Skin epidermis (tissue), 12 donors: ENCODE results near the gene PLCG2.
"Not testable (repeated sequence)": the region's sequence is repeated elsewhere in the genome, so short reads cannot be mapped to it uniquely, and the experiment has no call there.

ENCODE experiments used
- H3K27ac ChIP-seq, 21 experiments: fragments of 200-600 bp; sonication (generic) in 11 of 21; one replicate each; pipeline ENCODE4 v1.5.0; 2020; ENCODE audit warnings: mild to moderate bottlenecking in 3 of 21, inconsistent platforms in 2 of 21, moderate library complexity in 2 of 21
- H3K4me3 ChIP-seq, 7 experiments: fragments of 200-600 bp; sonication (generic) in 2 of 7; one replicate each; pipeline ENCODE4 v1.5.0; 2020; ENCODE audit warnings: inconsistent platforms in 2 of 7, mild to moderate bottlenecking in 2 of 7, moderate library complexity in 1 of 7

Gene PLCG2

DNA sequence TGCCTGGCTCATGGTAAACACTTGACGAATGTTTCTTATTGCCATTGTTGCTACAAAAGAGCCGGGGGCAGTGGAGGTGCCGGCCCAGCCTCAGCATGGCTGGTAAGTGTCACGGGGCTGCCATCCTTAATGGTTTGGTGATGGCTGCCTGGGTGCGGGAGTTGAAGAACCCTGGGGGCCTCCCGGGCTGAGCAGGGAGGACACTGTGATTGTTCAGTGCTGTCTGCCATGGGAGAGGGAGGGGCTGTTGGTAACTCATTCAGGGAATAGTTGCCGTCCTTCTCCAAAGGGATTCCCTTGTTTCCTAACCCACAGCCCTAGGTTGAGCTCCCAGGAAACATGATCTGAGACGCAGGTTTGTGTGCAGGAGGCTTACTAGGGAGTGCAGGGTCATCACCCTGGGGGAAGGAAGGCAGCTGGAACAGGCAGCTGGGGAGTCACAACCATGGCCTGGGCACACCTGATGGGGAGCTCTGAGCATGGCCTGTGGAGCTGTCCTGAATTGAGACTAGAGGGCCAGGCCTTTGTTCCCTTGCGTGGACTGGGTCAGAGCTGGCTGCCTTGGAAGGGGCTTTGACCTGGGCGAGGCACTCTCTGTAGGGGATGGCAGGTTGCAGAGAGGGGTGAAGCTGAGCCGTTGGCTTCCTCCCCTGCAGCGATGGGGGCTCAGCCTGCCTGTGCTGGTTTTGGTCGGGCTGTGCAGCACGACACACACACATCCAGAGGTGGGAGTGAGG is 85.7 kb downstream of the PLCG2 start:
- Histone ChIP-seq H3K4me3 (no peak overlapping the region), H3K27ac (peak overlapping the region in 8 of 21 experiments; percentile 11 to 85 (median 65))

DNA sequence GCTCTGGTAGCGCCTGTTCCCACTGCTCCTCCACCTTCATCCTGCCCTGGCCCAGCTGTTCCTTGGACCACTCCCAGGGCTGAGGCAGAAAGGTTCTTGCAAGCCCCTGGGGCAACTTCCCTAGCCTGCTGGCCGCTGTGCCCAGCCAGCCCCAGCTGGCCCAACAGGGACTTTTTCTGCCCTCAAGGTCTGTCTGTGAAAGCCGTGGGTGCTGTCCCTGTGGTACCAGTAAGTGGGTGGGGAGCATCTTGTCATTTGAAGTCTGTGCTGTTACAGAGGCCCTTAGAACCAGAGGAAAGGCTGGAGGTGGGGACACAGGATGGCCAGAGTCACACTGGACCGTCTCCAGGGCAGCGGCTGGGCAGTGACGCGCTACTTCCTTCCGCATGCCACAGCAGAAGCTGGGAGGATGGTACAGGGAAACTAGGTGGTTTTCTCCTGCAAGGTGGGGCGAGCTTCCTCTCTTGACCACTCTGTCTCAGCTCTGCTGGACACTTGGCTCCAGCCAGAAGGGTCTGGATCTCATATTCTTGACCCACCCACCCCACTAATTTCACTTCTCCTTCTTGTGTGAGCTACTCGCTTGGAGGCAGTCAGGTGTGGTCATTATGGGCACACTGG is 87.8 kb downstream of the PLCG2 start:
- peak overlapping the region in 16 of 21 experiments; percentile 26 to 85 (median 64) for H3K27ac ChIP-seq
- no peak overlapping the region for H3K4me3 ChIP-seq

DNA sequence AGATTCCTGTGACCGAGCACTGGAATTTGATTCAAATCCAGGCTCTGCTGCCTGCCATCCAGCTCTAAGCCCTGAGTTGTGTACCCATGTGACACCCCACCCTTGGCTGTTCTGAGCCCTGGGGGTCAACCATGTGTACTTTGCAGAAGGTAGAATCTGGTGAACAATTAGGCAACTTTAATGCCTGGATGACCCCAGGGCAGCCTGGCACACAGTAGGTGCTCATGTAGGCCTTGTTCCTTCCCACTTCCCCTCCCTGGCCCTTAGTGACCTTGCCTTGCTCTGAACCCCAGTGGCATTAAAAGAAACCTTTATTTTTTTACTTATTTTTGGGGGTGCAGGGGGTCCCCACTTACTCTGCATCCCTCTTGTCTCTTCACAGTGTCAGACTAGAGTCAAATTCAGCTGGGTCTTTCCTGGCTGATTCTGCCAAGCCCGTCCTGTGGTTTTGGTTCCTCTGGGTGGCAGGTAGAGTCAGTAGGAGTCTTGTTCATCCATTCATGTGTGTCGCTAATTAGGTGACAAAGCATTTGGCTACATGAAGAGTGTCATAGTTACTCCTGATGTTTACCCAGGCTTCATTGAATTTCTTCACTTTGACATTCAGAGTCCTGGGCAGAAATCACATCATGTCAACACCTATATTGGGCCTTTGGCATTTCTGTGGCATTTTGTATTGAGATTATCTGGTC is 89.1 kb downstream of the PLCG2 start:
- H3K27ac ChIP-seq = no peak overlapping the region
- no peak overlapping the region for H3K4me3 ChIP-seq

DNA sequence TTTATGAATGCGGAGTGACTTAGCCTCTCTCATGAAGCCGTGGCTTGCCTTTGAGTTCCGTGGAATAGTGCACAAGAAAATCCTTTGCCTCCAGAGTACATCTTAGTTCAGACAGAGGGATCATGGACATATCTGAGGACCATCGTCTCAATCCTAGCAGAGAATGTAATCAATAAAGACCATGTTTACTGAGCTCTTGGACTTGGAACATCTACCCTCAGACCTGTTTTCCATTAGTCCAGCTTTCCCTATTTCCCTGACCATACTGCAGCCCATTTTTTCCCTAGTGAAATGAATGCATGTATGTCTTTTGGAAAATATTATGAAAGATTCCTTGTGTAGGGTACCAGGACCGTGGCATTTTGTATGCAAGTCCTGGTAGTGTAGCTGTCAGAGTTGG is 90.2 kb downstream of the PLCG2 start:
- H3K27ac ChIP-seq = no peak overlapping the region
- no peak overlapping the region for H3K4me3 ChIP-seq

DNA sequence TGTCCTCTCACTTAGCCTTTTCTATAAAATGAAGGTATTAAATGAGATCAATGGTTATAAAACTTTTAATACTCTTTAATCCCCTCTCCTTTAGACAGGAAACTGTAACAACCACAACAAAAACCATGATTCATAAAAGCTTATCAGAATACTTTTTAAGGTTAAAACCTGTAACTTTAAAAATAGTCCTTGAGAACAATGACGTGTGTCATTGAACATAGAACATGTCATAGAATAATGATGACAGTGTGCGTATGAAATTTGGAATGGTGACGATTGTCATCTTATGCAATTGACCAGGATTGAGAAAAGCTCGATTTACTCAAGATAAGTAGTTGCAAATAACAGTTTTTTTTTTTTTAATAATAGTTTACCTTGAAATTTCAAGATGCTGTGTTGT is 94.1 kb downstream of the PLCG2 start:
- Histone ChIP-seq H3K27ac (no peak overlapping the region), H3K4me3 (no peak overlapping the region)

DNA sequence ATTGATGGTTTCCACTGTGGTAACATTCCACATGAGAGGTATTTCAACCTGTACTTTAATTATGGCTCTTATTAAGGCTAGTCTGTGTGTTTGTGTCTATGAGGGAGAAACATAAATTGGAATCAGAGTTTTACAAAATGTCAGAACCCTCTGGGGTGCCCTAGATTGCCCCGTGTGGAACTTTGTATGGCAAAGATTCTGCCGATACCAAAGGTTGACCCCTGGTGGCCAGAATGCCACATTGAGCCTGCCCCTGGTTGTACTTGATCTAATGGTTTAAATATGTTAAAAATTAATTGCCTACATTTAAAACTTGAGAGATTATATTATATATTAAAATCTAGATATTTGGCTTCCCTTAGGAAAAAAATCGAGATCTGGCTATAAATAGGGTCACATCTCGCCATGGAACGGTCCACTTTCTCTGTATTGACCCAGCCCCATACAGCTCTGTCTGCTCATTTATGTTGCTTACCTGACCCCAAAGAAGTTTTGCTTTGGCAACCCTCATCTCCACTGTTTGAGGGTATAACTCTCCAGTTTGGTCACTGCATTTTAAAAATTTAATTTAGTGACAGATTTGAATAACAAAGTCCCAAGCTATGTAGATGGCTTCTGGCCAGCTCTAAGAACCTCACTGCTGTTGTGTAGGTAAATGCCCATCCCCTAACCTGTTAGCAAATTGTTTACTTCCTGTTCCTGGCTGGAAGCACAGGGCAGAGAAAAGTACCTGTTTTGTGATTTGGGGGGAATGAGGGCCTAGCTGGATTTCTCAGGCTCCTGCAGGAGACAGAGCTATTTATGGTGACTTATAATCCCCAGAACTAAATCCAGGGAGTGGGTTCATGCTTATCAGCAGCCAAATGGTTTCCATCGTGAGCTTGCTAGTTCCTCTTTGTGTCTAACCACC is 95.0 kb downstream of the PLCG2 start:
- Histone ChIP-seq H3K4me3 (no peak overlapping the region), H3K27ac (no peak overlapping the region)

DNA sequence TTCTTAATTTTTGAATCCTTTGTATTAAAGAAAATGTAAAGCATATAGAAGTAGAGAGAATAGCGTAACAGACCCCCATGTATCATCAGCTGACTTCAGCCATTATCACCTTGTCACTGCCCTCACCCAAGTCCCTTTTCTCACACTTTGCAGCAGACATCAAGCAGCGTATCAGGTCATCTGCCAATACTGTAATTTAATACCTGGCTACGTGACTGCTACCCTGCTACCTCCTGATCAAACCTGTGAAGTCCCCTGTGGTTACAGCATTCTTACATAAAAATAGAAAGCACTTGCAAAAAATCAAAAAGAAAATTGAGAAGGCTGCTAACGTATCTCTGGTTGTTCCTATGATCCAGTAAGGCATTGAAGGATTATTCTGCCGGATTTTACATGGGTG is 96.4 kb downstream of the PLCG2 start:
- no peak overlapping the region for H3K27ac ChIP-seq
- no peak overlapping the region for H3K4me3 ChIP-seq

DNA sequence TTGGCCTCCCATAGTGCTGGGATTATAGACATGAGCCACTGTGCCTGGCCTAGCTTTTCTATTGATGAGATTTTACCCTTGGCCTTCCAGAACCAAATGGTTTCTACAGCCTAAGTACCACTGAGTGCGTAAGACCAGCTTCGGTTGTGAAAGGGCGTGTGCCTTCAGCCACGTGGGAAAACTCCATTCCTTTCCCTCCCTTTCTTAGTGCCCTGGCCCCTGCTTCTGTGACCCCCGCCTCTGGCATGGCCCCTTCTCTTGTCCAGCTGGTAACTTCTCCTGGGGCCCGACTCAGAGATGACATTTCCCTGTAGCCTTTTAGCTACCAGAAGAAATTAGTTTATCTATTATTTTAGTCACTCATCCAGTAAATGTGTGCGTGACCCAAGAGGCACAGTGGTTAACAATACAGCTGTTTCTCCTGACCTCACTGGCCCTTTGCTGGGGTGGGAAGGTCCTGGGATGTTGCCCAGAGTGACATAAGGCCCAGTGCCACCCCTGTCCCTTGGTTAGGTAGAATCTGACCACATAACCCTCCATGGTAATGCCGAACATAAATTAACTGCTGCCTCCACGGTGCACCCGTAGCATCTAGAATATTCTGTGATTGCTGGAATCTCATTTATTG is 97.3 kb downstream of the PLCG2 start:
- Histone ChIP-seq H3K4me3 (no peak overlapping the region), H3K27ac (no peak overlapping the region)

DNA sequence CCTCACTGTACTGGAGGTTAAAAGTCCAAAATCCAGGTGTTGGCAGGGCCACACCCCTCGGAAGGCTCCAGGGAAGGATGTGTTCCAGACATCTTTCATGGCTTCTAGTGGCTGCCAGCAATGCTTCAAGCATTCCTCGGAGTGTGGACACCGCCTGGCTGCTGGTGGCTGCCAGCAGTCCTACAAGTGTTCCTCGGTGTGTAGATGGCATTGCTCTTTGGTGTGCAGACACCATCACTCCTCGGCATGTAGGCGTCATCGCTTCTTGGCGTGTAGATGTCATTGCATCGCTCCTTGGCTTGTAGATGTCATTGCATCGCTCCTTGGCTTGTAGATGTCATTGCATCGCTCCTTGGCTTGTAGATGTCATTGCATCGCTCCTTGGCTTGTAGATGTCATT is 98.4 kb downstream of the PLCG2 start:
- H3K27ac ChIP-seq, H3K4me3 ChIP-seq: not testable (repeated sequence)

DNA sequence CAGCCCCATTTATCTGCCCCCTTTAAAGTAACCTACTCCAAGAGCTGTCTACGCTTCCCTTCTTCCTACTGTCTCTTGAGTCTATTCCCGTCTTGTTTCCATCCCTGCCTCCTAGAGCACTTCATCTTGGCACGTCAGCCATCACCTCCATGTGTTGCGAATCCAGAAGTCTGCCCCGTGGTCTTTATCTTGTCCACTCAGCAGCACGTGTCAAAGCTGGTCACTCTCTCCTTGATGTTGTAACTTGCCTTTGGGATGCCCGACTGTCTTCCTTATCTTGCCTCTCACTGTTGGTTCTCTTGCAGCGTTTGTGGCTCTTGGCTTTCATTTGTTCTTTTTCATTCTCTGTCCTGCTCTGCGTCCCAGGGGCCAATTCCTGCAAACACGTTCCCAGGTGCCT is 99.4 kb downstream of the PLCG2 start:
- Histone ChIP-seq H3K4me3 (no peak overlapping the region), H3K27ac (no peak overlapping the region)

DNA sequence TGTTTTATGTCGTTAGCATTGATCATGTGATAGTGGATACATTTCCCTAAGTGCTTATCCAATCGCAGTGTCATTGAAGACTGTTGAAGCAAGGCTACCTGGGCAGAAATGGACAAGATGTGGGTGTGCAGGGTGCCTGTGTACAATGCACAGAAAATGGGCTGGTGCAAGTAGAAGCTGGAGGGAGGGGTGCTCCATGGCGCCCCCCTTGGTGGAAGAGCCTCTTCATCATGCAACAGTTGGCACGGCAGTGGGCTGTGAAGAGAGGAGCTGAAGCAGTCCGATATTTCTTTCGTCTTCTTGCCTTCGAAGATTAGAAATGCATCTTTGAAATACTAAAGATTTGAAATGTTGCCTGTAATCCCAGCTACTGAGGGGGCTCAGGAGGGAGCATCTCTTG is 100.5 kb downstream of the PLCG2 start:
- Histone ChIP-seq H3K27ac (no peak overlapping the region), H3K4me3 (no peak overlapping the region)

DNA sequence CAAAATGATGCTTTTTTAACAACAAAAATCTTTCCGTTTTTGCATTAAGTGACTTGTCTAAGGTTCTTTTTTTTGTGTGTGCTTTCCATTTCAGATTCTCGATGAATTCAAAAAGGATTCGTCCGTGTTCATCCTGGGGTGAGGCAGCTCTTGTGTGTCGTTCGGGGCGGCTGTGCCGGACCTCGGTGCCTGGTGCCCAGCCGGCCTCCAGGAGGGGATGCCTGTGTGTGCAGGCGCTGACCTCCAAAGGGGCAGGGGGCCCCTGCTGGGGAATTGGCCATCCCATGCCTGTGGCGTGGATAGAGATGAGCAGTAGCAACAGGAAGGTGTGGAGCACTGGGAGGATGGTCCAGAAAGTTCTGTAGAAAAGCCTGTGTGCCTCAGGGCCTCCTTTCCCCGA is 101.7 kb downstream of the PLCG2 start:
- H3K27ac ChIP-seq = no peak overlapping the region
- H3K4me3 ChIP-seq = no peak overlapping the region

DNA sequence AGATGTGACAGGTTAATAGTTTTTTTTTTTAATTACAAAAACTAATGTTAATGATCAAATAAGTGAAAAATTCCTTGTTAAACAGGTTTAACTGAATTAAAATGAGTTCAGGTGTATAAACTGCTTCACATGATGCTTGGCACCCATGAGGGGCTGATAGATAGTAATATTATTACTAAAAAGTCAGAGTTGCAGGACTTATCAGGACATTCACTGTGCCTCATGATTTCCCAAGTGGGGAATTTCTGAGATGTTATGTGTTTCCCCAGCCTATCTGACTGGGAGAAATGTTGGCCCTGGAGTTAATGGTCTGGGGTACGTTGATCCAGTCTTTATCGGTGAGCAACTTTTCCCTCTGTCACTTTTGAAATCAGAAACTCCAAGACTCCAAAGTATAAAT is 102.1 kb downstream of the PLCG2 start:
- Histone ChIP-seq H3K4me3 (no peak overlapping the region), H3K27ac (no peak overlapping the region)

DNA sequence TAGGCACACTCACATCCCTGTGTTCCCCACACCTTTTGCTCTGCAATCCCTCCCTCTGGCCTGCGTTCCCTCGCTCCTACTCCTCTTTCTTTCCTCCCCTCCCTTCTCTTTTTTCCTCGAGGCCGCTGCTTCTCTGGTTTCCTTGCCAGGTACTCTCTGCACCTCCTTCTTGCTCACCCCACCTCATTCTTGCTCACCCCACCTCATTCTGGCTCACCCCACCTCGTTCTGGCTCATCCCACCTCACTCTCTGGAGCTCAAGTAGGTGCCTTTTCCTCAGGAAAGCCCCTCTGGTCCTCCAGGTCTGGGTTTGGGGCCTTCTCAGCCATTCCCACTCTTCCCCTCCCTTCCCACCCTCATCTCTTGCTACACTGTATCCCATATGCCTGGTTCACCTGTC is 103.5 kb downstream of the PLCG2 start:
- Histone ChIP-seq H3K4me3 (no peak overlapping the region), H3K27ac (no peak overlapping the region)

DNA sequence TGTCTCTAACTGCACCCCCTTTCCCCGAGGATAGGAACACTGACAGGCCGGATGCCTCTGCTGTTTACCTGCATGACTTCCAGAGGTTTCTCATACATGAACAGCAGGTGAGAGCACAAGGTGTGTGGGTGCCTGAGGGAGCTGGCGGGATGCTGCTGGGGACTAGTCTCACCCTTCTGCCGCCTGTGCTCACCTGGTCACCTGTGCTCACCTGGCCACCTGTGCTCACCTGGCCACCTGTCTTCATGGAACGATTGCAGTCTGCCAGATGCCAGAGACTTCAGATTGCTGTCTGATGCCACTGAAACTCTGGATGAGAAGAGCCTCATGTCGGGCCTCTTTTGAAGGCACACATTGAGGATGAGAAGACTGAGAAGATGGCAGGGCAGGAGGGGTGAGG is 104.1 kb downstream of the PLCG2 start:
- no peak overlapping the region for H3K27ac ChIP-seq
- no peak overlapping the region for H3K4me3 ChIP-seq

DNA sequence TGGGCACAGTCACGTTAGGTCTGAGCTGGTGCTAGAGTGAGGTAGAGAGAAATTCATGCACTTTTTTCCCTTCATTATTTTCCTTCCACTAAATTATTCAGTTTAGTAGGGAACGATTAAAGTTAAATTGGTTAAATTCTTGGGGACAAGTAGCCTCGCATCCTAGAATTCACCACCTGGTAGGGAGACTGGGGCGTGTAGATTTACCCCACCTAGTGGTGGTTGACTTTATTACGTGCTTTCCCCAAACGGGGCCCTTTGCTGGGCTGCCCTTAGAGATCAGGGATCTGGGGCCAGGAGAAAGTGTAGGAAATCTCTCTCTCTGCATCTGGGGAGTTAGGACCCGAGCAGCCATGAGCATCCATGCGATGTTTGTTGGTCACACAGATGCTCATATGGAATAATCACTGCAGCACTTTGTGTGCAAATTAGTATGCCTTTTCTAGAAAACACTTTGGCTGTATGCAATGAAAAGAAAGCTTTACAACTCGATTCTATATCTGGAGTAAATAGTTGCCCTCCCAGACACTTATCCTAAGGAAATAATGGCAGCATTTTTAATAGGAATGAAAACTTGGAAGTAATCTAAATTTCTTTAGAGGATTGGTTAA is 107.0 kb downstream of the PLCG2 start:
- no peak overlapping the region for H3K4me3 ChIP-seq
- no peak overlapping the region for H3K27ac ChIP-seq

DNA sequence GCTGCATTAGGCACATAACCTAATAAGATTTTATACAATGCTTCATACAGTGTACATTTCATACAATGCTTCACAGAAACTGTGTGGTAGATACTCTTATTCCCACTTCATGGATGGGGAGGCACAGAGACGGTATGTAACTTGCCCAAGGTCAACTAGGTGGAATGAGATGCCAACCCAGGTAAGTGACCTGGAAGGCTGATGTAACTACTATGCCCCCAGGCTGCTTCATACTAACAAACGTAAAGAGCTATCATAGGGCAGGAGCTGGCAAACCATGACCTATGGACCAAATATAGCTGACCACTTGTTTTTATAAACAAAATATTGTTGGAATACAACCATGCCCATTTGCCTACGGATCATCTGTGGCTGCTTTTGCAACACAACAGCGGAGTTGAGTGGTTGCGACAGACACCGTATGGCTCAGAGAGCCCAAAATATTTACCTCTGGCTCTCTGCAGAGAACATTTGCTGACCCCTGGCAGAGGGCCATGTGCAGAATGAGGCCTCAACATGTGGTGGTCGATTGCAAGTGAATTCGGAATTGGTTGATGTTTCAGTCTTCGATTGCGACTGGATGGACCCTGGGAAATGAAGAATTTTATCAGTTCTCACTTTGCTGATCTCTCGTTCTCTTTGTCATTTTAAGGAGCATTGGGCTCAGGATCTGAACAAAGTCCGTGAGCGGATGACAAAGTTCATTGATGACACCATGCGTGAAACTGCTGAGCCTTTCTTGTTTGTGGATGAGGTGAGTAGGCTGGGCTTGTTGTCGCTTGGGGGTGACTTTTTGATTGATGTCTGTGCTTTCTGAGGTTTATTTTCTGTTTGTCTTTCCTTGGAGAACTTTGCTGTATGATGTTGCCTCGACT is 109.7 kb downstream of the PLCG2 start:
- Histone ChIP-seq H3K27ac (no peak overlapping the region), H3K4me3 (no peak overlapping the region)

DNA sequence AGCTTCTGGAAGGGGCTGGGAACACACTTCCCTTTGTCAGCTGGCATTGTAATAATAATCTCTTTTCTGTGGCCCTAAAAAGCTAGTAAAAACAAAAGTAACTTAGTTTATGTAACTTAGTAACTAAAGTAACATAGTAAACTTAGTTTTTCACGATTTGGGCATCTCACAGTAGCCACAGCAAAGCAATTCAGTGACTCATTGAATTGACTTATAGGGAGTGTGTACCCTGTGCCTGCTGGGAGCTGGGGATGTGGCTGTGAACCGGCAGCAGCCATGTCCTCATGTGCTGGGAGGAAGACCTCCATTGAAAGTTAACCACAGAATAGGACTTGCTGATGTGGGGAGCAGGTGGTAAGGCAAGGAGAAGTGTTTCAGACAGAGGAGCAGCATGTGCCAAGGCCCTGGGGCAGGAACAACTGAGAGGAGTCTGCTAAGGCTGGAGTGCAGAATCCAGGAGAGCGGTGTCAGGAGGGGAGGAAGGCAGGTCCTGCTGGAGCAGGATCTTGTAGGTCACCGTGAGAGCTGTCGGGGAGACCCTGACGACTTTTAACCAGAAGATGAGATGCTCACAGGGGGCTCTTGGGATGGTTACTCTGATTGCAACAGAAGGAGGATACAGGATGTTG is 112.8 kb downstream of the PLCG2 start:
- H3K4me3 ChIP-seq = no peak overlapping the region
- no peak overlapping the region for H3K27ac ChIP-seq
